AG09309 (cell line): Measurements from ENCODE around the gene FARSA.

Experiments
- DNase-seq: peaks from one replicate; pipeline ENCODE4 v3.0.0-alpha.2; 2010; ENCODE audit warnings: low read depth
- H3K4me3 ChIP-seq: 2 replicates; pipeline ENCODE4 v1.5.1; 2011; ENCODE audit warnings: mild to moderate bottlenecking, low read depth, low read length, moderate library complexity; ENCODE audit not compliant: control insufficient read depth
- CTCF ChIP-seq: IDR thresholded peaks from 2 replicates; pipeline ENCODE4 v1.5.1; 2011; ENCODE audit warnings: mild to moderate bottlenecking, low read depth, low read length, inconsistent platforms; ENCODE audit not compliant: insufficient read depth, control insufficient read depth; ENCODE audit errors: missing control alignments

The FARSA gene

GRCh38 chr19:12947702-12948611 is 14.4 kb upstream of the FARSA start:
- DNase-seq: no peak
- H3K4me3 ChIP-seq: no peak overlapping the region
- no peak for TF ChIP-seq CTCF

- DNase-seq: no peak
- TF ChIP-seq CTCF: no peak
- H3K4me3 ChIP-seq: peak overlapping the region; percentile 72
These were observed 13.4 kb upstream of the FARSA start for GRCh38 chr19:12946731-12947496.

GRCh38 chr19:12946092-12946721 is 12.7 kb upstream of the FARSA start:
- peak overlapping the region; percentile 72 for H3K4me3 ChIP-seq
- TF ChIP-seq CTCF: no peak
- DNase-seq: no peak

GRCh38 chr19:12945479-12946091 is 12.1 kb upstream of the FARSA start, which contains the start of gene RAD23A:
RAD23A (plus strand) TSS chr19:12945862; CDS start chr19:12945949, 87 bp downstream.
- DNase-seq: peak; percentile 87
- TF ChIP-seq CTCF: no peak

GRCh38 chr19:12944104-12944674 is 10.7 kb upstream of the FARSA start:
- DNase-seq: no peak
- TF ChIP-seq CTCF: no peak
- H3K4me3 ChIP-seq: no peak overlapping the region

More at GRCh38 chr19:12945479-12946091, 12.1 kb upstream of the FARSA start, which contains the start of gene RAD23A:
- peak within 1 kb of the TSS; percentile 72 for H3K4me3 ChIP-seq
